GM10266 (cell line): ENCODE measurements around the gene DOCK11.
"Not testable (repeated sequence)": the region's sequence is repeated elsewhere in the genome, so short reads cannot be mapped to it uniquely, and the experiment has no call there.

Experiments used
- DNase-seq: peaks from one replicate; pipeline ENCODE4 v3.0.0; 2012; ENCODE audit errors: extremely low spot score
- TF ChIP-seq, protein P1 (sequence below): IDR thresholded peaks from 2 replicates; pipeline ENCODE4 v1.5.1; 2012; ENCODE audit warnings: mild to moderate bottlenecking, low read depth; ENCODE audit not compliant: control insufficient read depth, insufficient read depth; ENCODE audit errors: missing control alignments

The DOCK11 gene

DNA sequence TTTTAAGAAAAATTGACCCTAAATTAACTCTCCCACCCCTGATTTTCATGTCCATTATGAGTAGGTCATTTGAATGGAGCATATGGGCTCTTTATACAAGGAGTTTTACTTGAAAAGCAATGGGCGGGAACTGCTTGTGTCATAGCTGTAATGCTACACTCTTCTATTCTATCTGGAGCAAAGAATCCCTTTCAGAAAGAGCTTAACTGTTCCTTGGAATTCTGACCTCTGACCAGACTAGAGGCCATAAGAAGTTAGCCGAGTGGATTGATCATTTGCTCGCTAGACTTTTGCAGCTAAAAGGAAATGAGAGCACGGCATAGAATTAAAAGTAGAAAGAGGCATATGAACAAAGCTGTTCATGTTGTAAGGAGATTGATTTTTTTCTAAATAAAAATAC is 79.1 kb downstream of the DOCK11 start:
- no peak for DNase-seq
- TF ChIP-seq, protein P1, sequence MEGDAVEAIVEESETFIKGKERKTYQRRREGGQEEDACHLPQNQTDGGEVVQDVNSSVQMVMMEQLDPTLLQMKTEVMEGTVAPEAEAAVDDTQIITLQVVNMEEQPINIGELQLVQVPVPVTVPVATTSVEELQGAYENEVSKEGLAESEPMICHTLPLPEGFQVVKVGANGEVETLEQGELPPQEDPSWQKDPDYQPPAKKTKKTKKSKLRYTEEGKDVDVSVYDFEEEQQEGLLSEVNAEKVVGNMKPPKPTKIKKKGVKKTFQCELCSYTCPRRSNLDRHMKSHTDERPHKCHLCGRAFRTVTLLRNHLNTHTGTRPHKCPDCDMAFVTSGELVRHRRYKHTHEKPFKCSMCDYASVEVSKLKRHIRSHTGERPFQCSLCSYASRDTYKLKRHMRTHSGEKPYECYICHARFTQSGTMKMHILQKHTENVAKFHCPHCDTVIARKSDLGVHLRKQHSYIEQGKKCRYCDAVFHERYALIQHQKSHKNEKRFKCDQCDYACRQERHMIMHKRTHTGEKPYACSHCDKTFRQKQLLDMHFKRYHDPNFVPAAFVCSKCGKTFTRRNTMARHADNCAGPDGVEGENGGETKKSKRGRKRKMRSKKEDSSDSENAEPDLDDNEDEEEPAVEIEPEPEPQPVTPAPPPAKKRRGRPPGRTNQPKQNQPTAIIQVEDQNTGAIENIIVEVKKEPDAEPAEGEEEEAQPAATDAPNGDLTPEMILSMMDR: no peak

DNA sequence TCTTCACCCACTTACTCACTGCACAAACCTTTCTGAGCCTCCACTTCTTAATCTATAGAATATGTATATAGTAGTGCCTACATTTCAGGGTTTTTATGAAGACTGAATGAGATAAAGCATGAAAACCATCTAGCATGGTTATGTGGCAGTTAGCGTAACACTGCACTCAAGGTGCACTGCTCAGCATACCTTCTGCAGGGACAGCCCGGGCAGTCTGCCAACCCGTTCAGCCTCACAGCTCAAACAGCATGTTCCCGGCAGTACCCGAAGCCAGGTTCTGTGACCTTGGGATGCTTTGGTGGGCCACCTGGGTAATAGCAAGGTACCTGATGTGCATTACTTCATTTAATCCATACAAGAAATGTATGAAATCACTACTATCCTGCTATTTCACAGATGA is 81.4 kb downstream of the DOCK11 start:
- TF ChIP-seq, protein P1: no peak
- DNase-seq: no peak

DNA sequence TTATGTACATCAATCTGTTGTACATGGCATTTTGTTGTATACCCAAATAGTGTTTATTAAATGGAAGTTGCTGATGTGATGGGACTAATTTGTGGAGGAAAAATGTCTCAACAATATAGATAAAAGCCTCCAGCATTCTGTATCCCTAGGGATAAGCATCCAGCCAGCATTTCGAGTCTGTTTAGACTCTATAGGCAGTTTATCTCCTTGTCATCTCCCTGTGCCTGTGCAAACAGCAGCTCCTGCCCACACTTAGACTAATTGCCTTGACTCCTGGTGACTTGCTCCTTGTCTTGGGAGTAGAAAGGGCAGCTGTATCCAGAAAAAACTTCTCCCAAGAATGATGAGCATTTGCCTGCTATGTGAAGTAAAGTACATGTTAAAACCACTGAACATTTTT is 83.8 kb downstream of the DOCK11 start:
- no peak for DNase-seq
- TF ChIP-seq, protein P1: no peak

DNA sequence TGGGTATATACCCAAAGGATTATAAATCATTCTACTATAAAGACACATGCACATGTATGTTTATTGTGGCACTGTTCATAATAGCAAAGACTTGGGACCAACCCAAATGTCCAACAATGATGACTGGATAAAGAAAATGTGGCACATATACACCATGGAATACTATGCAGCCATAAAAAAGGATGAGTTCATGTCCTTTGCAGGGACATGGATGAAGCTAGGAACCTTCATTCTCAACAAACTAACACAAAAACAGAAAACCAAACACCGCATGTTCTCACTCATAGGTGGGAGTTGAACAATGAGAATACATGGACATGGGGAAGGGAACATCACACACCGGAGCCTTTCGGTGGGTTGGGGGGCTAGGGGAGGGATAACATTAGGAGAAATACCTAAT is 87.3 kb downstream of the DOCK11 start:
- DNase-seq: not testable (repeated sequence)

DNA sequence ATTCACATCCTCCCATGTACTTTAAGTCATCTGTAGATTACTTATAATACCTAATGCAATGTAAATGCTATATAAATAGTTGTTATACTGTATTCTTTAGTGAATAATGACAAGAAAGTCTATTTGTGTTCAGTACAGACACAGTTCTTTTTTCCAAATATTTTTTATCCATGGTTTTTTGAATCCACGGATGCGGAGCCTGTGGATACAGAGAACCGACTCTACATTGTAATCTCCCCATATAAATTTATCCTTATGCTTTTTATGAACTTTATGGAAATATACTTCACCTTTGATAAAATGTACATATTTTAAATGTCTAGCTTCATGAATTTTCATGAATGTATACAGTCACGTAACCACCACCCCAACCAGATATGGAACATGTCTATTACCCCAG is 88.2 kb downstream of the DOCK11 start:
- no peak for DNase-seq
- TF ChIP-seq, protein P1: no peak

DNA sequence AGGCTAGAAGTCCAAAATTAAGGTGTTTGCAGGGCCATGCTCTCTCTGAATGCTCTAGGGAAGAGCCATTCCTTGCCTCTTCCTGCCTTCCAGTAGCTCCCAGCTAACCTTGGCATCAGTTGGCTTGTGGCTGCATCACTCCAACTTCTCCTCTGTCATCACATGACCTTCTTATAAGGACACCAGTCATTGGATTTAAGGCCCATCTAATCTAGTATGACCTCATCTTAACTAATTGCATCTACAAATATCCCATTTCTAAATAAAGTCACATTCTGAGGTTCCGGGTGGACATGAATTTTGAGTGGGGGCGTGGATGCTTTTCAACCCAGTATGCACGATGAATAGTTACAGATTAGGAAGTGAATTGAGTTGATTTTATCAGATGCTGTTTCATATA is 89.7 kb downstream of the DOCK11 start:
- TF ChIP-seq, protein P1: no peak
- DNase-seq: no peak

DNA sequence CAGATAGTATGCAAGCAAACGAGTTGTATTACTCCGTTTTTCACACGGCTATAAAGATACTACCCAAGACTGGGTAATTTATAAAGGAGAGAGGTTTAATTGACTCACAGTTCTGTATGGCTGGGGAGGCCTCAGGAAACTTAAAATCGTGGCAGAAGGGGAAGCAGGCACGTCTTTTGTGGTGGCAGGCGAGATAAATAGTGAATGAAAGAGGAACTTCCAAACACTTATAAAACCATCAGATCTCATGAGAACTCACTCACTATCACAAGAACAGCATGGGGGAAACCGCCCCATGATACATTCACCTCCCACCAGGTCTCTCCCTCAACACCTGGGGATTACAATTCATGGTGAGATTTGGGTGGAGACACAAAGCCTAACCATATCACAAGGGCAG is 90.6 kb downstream of the DOCK11 start:
- DNase-seq: not testable (repeated sequence)

DNA sequence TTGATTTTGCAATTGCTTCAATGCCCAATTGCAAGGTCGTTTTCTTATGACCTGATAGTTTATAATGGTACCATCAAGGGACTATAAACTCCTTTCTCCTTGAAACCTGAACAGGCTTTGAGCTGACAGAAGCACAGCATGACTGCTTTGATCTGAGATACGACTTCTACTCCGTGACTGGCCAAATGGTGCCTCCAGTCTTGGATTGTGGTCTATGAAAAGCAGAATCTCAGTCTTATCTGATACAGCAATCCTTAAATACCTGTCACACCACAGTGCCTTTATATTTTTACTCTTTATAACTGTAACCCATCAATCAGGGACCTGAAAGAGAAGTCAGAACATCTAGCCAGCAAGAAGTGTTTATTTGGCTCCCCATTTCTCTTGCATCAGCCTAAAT is 93.1 kb downstream of the DOCK11 start:
- TF ChIP-seq, protein P1: no peak
- no peak for DNase-seq
